Fibroblast of skin of left biceps (primary cell): ENCODE results near the gene CDC40.
"Not testable (repeated sequence)": the region's sequence is repeated elsewhere in the genome, so short reads cannot be mapped to it uniquely, and the experiment has no call there.

ENCODE experiments used
- DNase-seq, 2 experiments: peaks; one replicate each; pipeline ENCODE4 v3.0.0-alpha.2; 2013; ENCODE audit warnings: low read depth in 2 of 2

Gene CDC40

GRCh38 chr6:110270165-110270564 is 89.9 kb downstream of the CDC40 start:
- DNase-seq = no peak

- no peak for DNase-seq
These were observed 91.5 kb downstream of the CDC40 start for GRCh38 chr6:110271732-110272022.

- DNase-seq = not testable (repeated sequence)
These were observed 92.6 kb downstream of the CDC40 start for GRCh38 chr6:110272781-110273180.

GRCh38 chr6:110277100-110277665 is 97.0 kb downstream of the CDC40 start:
- no peak for DNase-seq
